ENCODE data around the gene DCP2.
A peak's percentile ranks its signal among the peaks of the same experiment; 100 is the strongest.
"Not testable (repeated sequence)": the region's sequence is repeated elsewhere in the genome, so short reads cannot be mapped to it uniquely, and the experiment has no call there.

DCP2 gene

GRCh38 chr5:112957036-112957808 lies 19.4 kb upstream of the DCP2 start:
- ATAC-seq (replicated peaks) = no peak
- no peak overlapping the region for H3K27ac Mint-ChIP-seq
- H3K9me3 Mint-ChIP-seq = no peaks in the 10 kb centered on the region
- H3K36me3 Mint-ChIP-seq (ENCODE audit: insufficient read depth) = no peaks in the 10 kb centered on the region
- H3K4me3 Mint-ChIP-seq = no peak overlapping the region
- no peaks in the 10 kb centered on the region for H3K27me3 Mint-ChIP-seq
- no peaks in the 10 kb centered on the region for H3K4me1 Mint-ChIP-seq (ENCODE audit: low read depth in 2 of 2)
- DNase-seq = no peak

GRCh38 chr5:112958093-112959088 lies 18.2 kb upstream of the DCP2 start:
- Mint-ChIP-seq H3K27me3 (no peaks in the 10 kb centered on the region), H3K36me3 (ENCODE audit: insufficient read depth) (no peaks in the 10 kb centered on the region), H3K9me3 (no peaks in the 10 kb centered on the region), H3K27ac (no peak overlapping the region), H3K4me1 (ENCODE audit: low read depth in 2 of 2) (peaks cover 0 to 4% of the 10 kb centered on the region in 2 donors), H3K4me3 (no peak overlapping the region)
- ATAC-seq (replicated peaks) = no peak
- no peak for DNase-seq

GRCh38 chr5:112959872-112960271 lies 16.7 kb upstream of the DCP2 start:
- H3K4me1 Mint-ChIP-seq (ENCODE audit: low read depth in 2 of 2) = peaks cover 2 to 11% of the 10 kb centered on the region in 2 donors
- DNase-seq; ATAC-seq (replicated peaks); H3K27me3 Mint-ChIP-seq; H3K4me3 Mint-ChIP-seq; H3K36me3 Mint-ChIP-seq (ENCODE audit: insufficient read depth); H3K9me3 Mint-ChIP-seq: not testable (repeated sequence)
- peak overlapping the region in 1 of 2 donors; percentile 12 for H3K27ac Mint-ChIP-seq

- H3K27me3 Mint-ChIP-seq = no peaks in the 10 kb centered on the region
- no peak for DNase-seq
- no peaks in the 10 kb centered on the region for H3K9me3 Mint-ChIP-seq
- H3K4me1 Mint-ChIP-seq (ENCODE audit: low read depth in 2 of 2) = peaks cover 2 to 11% of the 10 kb centered on the region in 2 donors
- no peaks in the 10 kb centered on the region for H3K36me3 Mint-ChIP-seq (ENCODE audit: insufficient read depth)
- no peak for ATAC-seq (replicated peaks)
- H3K27ac Mint-ChIP-seq = peak overlapping the region in 1 of 2 donors; percentile 12
- no peak overlapping the region for H3K4me3 Mint-ChIP-seq
These were observed 16.3 kb upstream of the DCP2 start for GRCh38 chr5:112960315-112960714.

- Mint-ChIP-seq H3K27me3 (no peaks in the 10 kb centered on the region), H3K4me1 (ENCODE audit: low read depth in 2 of 2) (peaks cover 2 to 11% of the 10 kb centered on the region in 2 donors), H3K27ac (no peak overlapping the region), H3K4me3 (no peak overlapping the region), H3K9me3 (no peaks in the 10 kb centered on the region), H3K36me3 (ENCODE audit: insufficient read depth) (no peaks in the 10 kb centered on the region)
- DNase-seq (no peak), ATAC-seq (replicated peaks) (no peak)
These were observed 15.6 kb upstream of the DCP2 start for GRCh38 chr5:112960863-112961504.

- DNase-seq; H3K4me3 Mint-ChIP-seq; ATAC-seq (replicated peaks); H3K36me3 Mint-ChIP-seq (ENCODE audit: insufficient read depth); H3K9me3 Mint-ChIP-seq; H3K27me3 Mint-ChIP-seq: not testable (repeated sequence)
- peaks cover 2 to 11% of the 10 kb centered on the region in 2 donors for H3K4me1 Mint-ChIP-seq (ENCODE audit: low read depth in 2 of 2)
- H3K27ac Mint-ChIP-seq = peak overlapping the region in 1 of 2 donors; percentile 20
These were observed 13.2 kb upstream of the DCP2 start for GRCh38 chr5:112963374-112963733.

GRCh38 chr5:112965733-112966306 lies 10.8 kb upstream of the DCP2 start:
- DNase-seq (no peak), ATAC-seq (replicated peaks) (no peak)
- no peaks in the 10 kb centered on the region for H3K27me3 Mint-ChIP-seq

GRCh38 chr5:112967520-112968083 lies 9.0 kb upstream of the DCP2 start:
- DNase-seq (no peak), ATAC-seq (replicated peaks) (no peak)
- Mint-ChIP-seq H3K9me3 (no peaks in the 10 kb centered on the region), H3K4me3 (no peak overlapping the region), H3K27me3 (no peaks in the 10 kb centered on the region), H3K27ac (no peak overlapping the region), H3K36me3 (ENCODE audit: insufficient read depth) (no peaks in the 10 kb centered on the region), H3K4me1 (ENCODE audit: low read depth in 2 of 2) (peaks cover 2 to 11% of the 10 kb centered on the region in 2 donors)

More at GRCh38 chr5:112965733-112966306, 10.8 kb upstream of the DCP2 start:
- Mint-ChIP-seq H3K4me1 (ENCODE audit: low read depth in 2 of 2) (peaks cover 2 to 11% of the 10 kb centered on the region in 2 donors), H3K9me3 (no peaks in the 10 kb centered on the region), H3K36me3 (ENCODE audit: insufficient read depth) (no peaks in the 10 kb centered on the region), H3K4me3 (no peak overlapping the region), H3K27ac (no peak overlapping the region)

- peaks cover 2 to 6% of the 10 kb centered on the region in 2 donors for H3K4me1 Mint-ChIP-seq (ENCODE audit: low read depth in 2 of 2)
- ATAC-seq (replicated peaks) (no peak), DNase-seq (no peak)
- H3K36me3 Mint-ChIP-seq (ENCODE audit: insufficient read depth) = no peaks in the 10 kb centered on the region
- H3K4me3 Mint-ChIP-seq = no peak overlapping the region
- H3K27me3 Mint-ChIP-seq = no peaks in the 10 kb centered on the region
- no peak overlapping the region for H3K27ac Mint-ChIP-seq
- H3K9me3 Mint-ChIP-seq = no peaks in the 10 kb centered on the region
These were observed 8.0 kb upstream of the DCP2 start for GRCh38 chr5:112968411-112969106.

GRCh38 chr5:112971276-112971675 lies 5.3 kb upstream of the DCP2 start:
- no peaks in the 10 kb centered on the region for H3K27me3 Mint-ChIP-seq
- peaks cover 8 to 14% of the 10 kb centered on the region in 2 donors for H3K4me1 Mint-ChIP-seq (ENCODE audit: low read depth in 2 of 2)
- DNase-seq (no peak), ATAC-seq (replicated peaks) (no peak)
- H3K27ac Mint-ChIP-seq = no peak overlapping the region
- no peak overlapping the region for H3K4me3 Mint-ChIP-seq
- peaks cover 9% of the 10 kb centered on the region for H3K36me3 Mint-ChIP-seq (ENCODE audit: insufficient read depth)
- no peaks in the 10 kb centered on the region for H3K9me3 Mint-ChIP-seq

GRCh38 chr5:112973036-112973435 lies 3.6 kb upstream of the DCP2 start:
- DNase-seq (no peak), ATAC-seq (replicated peaks) (no peak)
- Mint-ChIP-seq H3K4me3 (no peak overlapping the region), H3K27me3 (no peaks in the 10 kb centered on the region), H3K9me3 (no peaks in the 10 kb centered on the region), H3K36me3 (ENCODE audit: insufficient read depth) (peaks cover 21% of the 10 kb centered on the region), H3K27ac (no peak overlapping the region), H3K4me1 (ENCODE audit: low read depth in 2 of 2) (peaks cover 13 to 21% of the 10 kb centered on the region in 2 donors)

- Mint-ChIP-seq H3K36me3 (ENCODE audit: insufficient read depth) (peaks cover 25% of the 10 kb centered on the region), H3K27me3 (no peaks in the 10 kb centered on the region), H3K4me1 (ENCODE audit: low read depth in 2 of 2) (peaks cover 18 to 26% of the 10 kb centered on the region in 2 donors), H3K9me3 (no peaks in the 10 kb centered on the region), H3K27ac (no peak overlapping the region), H3K4me3 (no peak overlapping the region)
- DNase-seq (no peak), ATAC-seq (replicated peaks) (no peak)
These were observed 2.7 kb upstream of the DCP2 start for GRCh38 chr5:112973904-112974303.

Data from effector memory CD8-positive, alpha-beta T cell (primary cell).